HG03060 (cell line): Measurements from ENCODE around the gene OAF.
"Not testable (repeated sequence)": the region's sequence is repeated elsewhere in the genome, so short reads cannot be mapped to it uniquely, and the experiment has no call there.

Experiments
- ATAC-seq: cut with Tn5 transposase; IDR thresholded peaks from one replicate; pipeline ENCODE4 v1.9.1; 2021; ENCODE audit warnings: low read depth, moderate number of reproducible peaks; ENCODE audit not compliant: unreplicated experiment

Gene OAF

DNA sequence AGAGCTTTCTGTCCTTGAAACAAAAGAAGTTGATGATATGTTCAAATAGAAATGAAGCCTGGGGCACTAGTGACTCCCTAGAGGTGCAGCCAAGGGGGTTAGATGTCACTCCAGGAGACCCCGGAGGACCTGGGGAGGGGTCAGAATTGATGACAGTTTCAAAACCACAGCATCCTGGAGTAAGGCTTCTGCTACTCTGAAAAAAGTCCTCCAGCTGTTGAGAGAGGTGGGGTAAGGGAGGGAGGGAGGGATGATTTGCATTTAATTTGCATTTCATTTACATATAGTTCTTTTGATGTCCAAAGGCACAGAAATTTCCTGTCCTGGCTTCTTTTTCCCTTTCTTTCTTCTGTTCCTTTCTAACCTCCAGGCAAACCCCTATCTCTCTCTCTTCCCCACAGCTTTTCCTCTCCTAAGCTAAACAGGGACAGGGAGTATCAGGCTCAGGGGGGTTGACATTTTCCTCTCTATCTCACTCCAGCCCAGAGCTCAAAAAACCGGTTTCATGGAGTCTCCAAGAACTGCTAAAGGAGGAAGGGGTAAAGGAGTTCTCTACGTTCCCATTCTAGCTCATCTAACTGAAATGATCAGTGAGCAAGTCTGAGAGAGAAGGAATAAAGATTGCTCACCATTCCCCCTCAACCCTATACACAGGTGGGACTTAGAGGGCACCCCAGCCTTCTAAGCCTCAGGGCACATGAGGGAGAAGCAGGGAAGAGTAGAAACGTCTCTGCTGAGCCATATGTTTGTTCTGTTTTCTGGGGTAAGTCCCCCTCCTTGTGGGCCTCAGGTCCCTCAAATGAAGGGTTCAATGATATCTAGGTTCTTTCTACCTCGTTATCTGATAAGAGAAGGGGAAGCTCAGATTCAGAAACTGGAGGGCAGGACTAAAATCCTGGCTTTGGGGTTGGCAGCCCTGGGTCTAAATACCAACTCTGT, 25.6 kb downstream of the OAF start:
- ATAC-seq: no peak

DNA sequence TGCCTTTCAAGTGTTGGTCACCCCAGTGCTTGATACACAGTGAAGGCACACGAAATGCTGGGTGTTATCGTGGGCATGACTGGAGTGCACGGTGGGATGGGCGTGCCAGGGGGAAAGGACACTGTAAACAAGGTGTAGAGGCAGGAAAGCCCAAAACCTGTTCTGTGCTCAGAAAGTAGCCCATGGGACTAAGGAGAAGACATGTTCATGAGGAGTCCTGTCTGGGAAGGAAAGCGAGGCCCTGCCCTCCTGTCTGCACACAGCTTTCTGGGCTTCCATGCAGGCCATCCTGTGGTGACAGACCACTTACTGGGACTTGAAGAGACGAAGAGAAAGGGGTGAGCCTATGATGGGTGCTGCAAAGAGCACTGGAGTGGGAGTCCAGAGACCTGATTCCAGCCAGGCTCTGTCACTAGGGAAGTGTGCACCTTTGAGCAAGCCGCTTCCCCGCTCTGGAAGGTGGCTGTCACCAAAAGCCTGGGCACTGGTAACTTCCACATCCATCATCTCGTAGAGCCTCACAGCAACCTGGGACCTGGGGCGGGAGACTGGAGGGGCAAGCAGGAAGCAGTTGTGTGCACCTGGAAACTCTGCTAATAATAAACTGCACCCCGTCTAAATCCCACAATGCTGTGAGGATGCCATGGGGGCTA, 28.3 kb downstream of the OAF start:
- ATAC-seq: no peak

DNA sequence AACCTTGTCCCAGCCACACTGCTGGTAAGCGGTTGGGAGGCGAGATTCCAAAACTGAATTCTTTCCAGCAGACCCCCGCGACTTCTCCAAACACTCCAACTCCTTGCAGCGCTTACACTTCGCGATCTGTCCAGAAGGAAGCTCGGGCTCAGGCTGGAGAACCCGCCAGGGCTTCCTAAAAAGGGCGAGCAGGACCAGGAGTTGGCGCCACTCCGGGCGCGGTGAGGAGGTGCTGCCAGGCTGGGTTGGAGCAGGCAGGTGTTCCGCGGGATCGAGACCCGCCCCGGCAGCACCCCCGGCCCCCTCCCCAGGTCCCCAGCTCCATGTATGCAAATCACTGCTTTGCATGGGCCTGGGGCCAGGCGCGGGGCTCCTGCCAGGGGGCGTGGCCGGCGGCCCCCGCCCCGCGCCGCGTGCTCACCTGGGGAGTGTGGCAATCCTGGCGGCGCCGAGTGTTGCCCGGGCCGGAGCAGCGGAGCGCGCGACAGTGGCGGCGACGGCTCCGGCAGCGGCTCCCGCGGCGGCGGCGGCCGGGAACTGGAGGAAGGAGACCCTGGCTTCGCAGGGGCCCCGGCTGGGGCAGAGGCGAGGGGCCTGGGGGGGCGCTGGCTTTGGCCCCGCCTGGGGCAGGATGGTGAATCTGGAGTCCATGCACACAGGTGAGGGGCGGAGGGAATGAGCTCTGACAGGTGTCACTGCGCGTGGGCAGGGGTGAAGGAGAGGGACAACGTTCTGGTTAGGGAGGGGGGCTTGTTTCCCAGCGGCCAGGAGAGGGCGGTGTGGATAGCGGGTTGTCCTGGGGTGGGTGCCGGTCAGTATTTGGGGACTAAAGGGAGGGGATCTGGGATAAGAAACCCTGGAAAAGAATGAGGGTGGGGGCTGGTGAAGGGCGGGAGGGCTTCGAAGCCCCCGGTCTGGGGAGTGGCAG, 29.1 kb downstream of the OAF start, which contains the start of gene POU2F3:
Gene POU2F3, plus strand, starts transcription at position 428 of the 928 bp plus-strand sequence. Its CDS starts 204 bp downstream, at position 632.
- no peak for ATAC-seq

DNA sequence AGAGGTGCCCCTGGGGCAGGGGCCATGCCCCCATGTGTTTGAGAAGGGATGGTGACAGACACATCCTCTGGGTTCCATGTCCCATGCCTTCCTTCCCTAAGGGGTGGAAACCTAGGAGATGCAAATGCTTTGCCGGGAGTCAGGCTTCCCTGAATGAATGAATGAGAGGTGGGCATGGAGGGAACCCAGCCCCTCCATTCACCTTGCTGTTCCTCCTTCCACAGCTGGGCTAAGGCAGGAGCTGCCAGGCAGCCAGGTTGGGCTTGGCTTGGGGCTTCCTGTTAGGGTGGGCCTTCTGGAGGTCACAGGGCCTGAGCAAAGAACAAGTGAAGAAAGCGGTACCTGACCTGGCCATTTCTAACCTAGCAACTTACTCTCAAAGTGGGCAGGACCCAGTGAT, 30.0 kb downstream of the OAF start:
- no peak for ATAC-seq

DNA sequence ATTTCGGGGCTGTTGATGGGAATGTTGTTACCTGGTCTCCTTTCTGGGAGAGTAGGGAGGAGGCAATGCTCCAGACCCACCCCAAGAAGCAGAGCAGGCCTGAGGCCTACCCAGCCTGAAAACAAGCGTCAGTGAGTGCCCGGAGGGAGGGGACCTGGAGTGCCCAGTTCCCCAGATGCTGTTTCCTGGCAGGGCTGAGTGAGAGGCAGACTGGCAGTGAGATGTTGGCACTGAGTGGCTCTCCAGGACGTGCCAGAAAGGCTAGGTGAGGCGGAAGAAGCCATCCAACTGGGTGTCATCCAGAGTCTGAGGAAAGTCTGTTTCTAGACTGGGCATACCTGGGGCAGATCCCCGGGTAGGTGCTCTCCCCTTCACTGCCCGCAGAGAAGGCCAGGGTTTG, 30.4 kb downstream of the OAF start:
- ATAC-seq: no peak

DNA sequence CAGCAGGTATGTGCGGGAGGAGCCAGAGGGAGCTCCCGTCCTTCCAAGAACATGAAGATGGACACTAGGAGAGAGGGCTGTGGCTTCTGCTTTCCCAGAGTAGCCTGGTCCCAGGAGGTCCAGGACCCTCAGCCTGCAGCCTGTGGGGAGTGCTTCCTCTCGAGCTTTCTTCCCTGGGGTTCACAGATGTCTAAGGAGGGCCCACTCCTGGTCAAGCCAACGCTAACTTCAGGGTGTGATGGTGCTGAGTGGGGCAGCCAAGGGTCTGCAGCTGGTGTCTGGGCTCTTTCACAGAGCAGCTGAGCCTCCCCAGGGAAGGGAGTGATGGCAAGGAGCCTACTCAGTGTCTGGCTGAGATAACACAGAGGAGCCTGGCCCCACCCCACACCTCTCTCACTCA, 32.4 kb downstream of the OAF start:
- ATAC-seq: no peak

DNA sequence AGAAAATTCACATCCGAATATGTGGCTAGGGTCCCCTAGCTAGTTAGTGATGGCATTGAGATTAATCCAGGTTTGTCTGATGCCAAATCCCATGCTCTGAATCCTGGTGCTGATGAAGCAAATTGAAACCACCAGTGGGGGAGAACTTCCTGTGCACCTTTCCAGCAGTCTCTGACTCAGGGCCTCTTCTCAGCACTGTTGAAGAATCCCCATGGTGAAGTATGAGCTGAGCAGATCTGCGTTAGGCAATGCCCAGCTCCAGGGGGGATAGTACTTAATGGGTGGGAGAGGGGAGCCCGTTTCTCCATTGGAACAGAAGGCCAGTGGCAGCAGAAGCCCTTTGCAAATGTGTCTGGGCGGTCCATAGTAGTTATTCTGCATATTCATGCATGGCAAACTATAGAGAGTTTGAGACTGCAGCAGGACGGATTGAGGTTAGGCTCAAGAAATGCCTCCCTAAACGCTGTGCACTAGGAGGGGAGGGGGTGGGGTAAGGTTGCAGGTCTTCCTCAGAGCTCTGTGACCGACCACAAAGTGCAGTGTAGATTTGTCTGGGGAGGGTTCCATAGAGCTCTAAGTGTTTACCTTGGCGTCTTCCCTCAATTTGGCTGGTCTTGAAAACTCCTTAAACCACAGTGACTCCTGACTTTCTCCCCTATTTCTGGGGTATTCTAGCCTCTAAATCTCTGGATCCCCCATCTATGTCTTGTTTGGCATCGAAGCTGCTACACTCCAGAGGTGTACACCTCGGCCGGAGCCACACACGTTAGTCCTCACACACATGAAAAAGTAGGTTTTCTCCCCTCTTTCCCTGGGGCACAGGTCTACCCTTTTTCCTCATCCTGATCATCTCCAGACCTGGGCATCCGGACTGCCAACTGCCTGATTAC, 33.9 kb downstream of the OAF start:
- no peak for ATAC-seq

DNA sequence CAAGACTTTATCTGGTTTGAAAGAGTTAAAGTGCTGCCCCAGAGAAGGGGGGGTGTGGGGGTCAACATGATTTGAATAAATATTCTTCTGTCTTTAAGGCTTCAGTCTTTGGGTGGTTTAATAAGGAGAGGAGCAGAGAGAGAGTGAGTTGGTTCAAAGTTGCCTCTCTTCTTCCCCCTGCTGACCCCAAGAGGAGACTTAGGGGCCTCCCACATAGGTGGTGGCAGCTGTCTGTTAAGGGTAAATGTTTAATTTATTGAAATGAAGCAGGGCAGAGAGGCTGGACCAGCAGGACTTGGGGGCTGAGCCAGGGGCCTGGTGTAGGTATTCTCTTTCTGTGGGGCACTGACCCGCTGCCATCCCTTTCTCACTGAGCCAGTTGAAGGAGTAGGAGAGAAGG, 34.6 kb downstream of the OAF start:
- ATAC-seq: no peak

DNA sequence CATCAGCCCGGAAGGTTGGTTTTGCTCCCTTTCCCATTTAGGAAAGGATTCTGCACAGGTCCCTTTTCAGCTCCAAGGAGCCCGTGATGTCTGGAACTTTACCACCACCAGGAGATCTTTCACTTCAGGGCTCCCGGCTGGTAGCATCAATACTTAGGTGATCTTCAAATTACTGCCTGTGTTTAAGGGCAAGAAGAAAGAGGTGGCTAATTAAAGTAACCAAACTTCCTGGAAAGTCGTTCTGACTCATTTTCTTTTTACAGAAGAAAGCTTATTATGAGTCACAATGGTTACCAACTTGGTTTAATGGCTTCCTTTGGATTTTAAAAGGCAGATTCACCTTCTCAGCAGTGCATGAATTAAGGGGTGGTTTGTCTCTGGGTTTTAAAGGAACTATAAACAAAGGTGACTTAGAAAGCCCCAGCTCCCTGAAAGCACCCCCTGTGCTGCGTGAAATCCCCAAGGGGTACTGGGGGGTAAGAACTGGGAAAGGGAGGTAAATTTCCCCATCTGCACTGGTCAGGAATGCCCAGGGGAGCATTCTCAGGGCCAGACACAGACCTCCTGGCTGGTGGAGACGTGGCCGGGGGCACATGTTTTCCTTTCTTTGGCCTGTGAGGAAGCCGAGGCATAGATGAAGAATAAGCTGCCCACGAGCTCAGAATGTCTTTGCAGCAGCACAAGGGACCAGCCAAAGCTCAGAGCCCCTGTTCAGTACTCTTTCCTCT, 37.9 kb downstream of the OAF start:
- ATAC-seq: peak; percentile 79

DNA sequence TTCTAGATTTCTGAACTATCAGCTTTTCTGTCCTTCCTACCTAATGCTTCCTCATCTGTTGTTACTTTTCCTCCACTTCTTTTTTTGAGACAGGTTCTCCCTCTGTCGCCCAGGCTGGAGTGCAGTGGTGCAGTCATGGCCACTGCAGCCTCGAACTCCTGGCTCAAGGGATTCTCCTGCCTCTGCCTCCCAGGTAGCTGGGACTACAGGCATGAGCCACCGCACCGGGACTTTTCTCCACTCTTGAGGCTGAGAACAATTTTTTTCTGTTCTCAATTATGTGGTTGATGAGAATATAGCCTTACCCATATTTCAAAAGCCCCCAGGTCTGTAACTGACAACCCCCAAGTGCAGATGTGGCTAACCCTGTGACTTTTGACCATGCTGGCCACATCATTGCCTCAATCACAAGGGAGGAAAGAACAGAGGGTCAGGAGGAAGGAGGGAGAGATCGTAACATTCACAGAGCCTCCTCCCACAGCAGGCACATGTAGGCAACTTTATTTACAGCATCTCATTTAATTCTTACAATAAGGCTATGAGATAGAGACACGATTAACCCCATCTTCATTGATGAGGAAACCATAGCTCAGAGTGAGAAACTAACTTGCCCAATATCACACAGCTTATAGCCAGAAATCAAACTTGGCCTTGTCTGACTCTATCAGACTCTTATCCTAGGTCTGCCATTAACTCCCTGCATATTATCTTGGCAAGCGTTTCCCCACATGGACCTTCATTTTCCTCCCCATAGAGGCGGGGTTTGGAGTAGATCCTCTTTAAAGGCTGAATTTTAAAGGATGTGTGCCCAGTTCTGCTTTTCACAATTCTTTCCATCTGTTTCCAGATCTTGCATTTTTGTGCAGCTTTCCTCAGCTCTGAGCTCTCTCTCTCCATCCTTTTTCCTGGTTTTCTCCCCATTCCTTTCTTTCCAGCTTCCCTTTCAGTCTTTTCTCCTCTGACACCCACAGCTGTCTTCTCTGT, 38.7 kb downstream of the OAF start:
- no peak for ATAC-seq

DNA sequence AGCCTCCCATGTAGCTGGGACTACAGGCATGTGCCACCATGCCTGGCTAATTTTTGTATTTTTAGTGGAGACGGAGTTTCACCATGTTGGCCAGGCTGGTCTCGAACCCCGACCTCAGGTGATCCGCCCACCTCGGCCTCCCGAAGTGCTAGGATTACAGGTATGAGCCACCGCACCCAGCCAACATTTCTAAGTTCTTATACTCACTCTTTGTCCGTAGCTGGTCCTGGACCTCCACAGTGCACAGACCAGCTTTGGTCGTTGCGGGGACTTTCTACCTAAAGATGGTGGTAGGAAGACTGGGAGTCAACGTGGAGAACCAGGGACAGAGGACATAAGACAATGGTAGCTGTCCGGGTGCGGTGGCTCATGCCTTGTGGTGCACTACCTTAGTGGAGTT, 42.5 kb downstream of the OAF start:
- ATAC-seq: not testable (repeated sequence)

DNA sequence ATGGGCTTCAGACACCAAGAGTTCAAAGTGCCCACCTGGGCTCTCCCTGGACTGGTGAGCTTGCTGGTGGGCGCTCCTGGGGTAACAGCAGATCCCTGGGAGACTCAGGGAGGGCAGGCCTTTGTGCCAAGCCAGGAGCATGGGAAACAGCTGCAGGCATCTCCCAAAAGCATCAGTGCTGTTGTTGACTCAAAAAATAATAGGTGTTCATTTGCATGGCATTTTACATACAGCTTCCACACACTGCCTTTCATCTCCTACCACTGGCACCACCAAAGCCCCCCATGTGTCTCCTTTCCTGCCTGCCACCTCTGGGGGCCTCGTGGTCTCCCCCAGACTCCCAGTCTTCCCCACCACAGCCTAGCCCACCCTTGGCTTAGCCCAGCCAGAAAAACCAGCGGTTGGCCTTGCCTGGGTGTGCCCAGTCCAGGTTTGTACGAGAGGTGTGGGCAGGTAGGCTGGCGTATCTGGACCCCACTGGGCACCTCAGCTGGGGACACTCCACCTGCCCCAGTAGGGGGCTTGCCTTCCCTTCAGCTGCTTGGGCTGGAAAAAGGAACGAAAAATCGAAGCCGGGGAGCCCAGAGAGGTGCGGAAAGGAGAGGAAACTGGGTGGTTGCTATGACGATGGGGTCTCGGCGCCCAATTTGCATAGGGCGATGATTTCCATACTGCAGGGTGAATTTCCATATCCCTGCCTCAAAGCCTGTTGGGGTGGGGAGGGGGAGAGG, 44.1 kb downstream of the OAF start:
- ATAC-seq: no peak

DNA sequence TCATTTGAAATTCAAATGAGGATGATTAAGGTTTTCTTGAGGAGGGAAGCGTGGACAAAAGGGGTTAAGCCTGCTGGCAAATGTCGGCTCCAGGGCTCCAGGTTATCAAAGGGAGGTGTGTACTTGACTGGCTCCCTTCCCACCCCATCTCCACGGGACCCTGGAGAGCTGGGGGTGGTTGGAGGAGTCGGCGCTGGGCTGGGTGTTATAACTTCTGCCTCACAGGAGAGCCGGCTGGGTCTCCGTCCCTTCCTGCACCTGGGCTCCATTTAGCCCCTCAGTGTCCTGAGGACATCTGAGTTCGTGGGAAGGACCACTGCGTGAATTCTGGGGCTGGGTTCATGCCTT, 44.7 kb downstream of the OAF start:
- no peak for ATAC-seq

DNA sequence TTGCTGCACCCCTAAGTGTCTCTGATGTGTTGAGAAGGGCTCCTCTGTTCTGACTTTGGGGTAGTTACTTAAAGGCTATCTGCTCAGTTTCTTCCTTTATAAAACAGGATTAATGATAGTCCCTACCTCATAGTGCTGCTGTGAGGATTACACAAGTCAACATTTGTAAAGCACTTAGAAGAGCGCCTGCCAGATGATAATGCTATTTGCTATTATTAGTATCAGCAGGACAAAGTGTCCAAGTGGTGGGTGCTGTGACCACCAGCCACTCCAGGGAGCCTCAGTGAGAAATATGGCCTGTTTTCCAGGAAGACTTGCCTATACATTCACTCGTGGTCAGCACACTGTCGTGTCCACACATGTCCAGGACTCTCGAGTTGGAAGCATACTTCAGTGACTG, 45.3 kb downstream of the OAF start:
- no peak for ATAC-seq

DNA sequence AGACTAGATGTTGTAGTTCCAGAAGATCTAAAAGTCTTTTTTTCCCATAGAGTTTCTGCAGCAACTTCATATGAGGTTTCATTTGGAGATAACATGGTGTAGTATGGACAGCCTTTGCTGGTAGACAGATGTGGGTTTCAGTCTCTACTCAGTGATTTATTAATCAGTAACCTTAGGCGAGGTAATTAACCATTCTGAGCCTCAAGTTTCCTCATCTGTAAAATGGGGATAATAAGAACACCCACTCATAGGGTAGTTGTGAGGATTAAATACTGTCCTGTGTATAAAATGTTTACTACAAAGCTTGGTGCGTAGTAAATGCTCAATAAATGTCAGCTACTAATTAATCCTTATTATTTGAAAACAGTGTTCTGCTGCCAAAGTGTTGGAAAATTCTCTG, 45.9 kb downstream of the OAF start:
- no peak for ATAC-seq

DNA sequence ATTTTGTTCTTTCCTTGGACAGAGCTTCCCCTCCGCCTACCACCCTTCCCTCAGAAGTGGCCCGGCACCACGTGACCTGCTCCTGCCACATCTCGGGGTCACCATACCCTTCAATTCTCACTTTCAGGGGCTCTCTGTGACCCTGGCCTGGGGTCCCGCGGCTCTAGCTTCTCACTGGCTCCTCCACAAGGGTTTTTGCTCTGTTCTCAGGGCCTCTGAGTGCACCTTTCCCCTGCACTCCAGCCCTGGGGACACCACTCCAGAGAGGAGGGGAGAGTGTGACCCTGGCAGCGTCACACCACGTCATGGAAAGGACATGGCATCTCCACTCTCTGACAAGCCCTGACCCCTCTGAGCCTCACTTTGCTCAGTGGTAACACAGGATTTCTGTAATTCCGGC, 46.5 kb downstream of the OAF start:
- no peak for ATAC-seq

DNA sequence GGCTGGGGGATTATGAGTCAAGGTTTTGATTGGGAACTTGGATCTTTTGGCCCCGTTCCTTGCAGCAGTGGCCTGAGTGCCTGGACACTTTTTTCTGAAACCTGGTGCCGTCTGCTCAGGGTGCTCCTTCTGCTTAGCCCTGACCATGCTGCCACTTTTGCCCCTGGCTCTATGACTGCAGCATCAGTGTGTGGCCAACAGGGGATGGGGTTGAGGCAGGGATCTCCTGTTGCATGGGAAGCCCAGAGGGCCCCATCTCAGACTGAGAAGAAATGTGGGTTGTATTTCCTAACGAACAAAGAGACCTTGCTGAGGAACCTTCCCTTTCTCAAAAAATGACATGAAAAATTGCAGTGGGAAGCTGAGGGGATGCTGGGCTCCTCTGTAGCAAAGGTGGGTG, 47.8 kb downstream of the OAF start:
- ATAC-seq: no peak
